Upper lobe of right lung (tissue), 1 donor: ENCODE data around the gene ZNF385C. TPM values are rescaled to one million over a fixed set of nuclear protein-coding genes. Genes with fewer than 3 reads are reported as not detected.

Experiments
- ATAC-seq: fragments of 200-7000 bp; cut with Tn5 transposase; one replicate; pipeline ENCODE4 v1.9.1; 2020; ENCODE audit warnings: mild to moderate bottlenecking, moderate library complexity
- DNase-seq: peaks from one replicate; pipeline ENCODE4 v3.0.0-alpha.2; 2020
- H3K27ac ChIP-seq: fragments of 200-600 bp; one replicate; pipeline ENCODE4 v1.8.0; 2022
- H3K27me3 ChIP-seq: fragments of 200-600 bp; one replicate; pipeline ENCODE4 v1.8.0; 2022; ENCODE audit warnings: mild to moderate bottlenecking
- H3K36me3 ChIP-seq: fragments of 200-600 bp; one replicate; pipeline ENCODE4 v1.8.0; 2022
- H3K4me1 ChIP-seq: fragments of 200-600 bp; one replicate; pipeline ENCODE4 v1.8.0; 2022
- H3K4me3 ChIP-seq: fragments of 200-600 bp; one replicate; pipeline ENCODE4 v1.8.0; 2022; ENCODE audit warnings: mild to moderate bottlenecking
- H3K9me3 ChIP-seq: fragments of 200-600 bp; one replicate; pipeline ENCODE4 v1.8.0; 2022
- intact Hi-C: fragments of 100-400 bp; cut with DNase I; formaldehyde crosslinking; loops from one replicate; pipeline ENCODE4 v1.11.0; 2022
- total RNA-seq: library from RNA; stranded (reverse); fragmentation: NEBNext Ultra II Directional; extraction: Animal tissue kit (Norgen Biotek cat#: 25700); gene quantifications from one replicate; pipeline ENCODE4 v1.2.1, GENCODE V29; 2021
- TF ChIP-seq, protein P1 (sequence below): fragments of 200-600 bp; IDR thresholded peaks from one replicate; pipeline ENCODE4 v1.8.0; 2022; ENCODE audit warnings: antibody characterized with exemption
- donor health status: DM: no; HTN: yes; CAD: no; lungs with severe emphysema.

ZNF385C gene
- total RNA-seq, 1 donor from 2014 or later: 0.78 TPM

DNA sequence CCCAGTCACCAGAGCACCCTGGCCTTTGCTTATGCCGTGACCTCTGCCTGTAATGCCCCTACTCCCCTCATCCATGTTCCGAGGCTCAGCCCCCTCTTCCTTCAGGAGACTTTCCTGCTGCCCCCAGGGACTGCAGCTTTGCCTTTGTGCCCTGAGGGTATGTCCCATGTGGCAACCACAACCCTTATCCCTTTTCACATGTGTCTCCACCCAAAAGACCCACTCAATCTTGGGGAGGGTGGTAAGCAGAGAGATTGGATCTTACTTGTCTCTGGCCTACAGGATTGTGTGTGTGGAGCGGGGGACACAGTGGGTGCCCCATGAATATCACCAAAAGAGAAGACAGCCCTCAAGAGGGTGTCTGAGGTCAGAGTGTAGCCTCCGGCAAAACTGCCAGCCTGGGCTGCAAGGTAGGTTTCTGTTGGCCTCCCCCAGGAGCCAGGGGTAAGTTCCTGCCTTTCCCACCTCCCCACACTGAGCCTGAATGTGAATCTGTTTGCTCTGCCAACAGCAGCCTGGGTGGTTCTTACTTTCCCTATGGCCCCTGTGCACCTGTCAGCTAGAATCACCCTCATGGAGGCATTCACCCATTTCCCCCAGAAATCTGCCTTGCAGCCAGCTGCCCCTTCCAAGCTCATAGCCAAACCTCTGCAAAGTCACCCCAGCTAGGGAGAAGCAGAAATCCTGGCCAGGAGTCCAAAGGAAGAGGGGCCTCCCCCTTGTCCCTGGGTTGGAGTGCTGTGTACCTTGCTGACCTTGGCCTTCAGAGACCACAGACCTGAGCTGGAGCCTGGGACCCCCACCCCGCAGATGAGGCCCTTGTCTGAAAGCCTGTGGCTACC, 36.4 kb downstream of the ZNF385C start:
- Histone ChIP-seq H3K4me3 (no peak overlapping the region), H3K9me3 (no peaks in the 10 kb centered on the region), H3K27ac (no peak overlapping the region), H3K27me3 (no peaks in the 10 kb centered on the region), H3K4me1 (no peaks in the 10 kb centered on the region), H3K36me3 (no peaks in the 10 kb centered on the region)
- intact Hi-C loops: no loop called here
- ATAC-seq (no peak), DNase-seq (no peak)
- TF ChIP-seq, protein P1, sequence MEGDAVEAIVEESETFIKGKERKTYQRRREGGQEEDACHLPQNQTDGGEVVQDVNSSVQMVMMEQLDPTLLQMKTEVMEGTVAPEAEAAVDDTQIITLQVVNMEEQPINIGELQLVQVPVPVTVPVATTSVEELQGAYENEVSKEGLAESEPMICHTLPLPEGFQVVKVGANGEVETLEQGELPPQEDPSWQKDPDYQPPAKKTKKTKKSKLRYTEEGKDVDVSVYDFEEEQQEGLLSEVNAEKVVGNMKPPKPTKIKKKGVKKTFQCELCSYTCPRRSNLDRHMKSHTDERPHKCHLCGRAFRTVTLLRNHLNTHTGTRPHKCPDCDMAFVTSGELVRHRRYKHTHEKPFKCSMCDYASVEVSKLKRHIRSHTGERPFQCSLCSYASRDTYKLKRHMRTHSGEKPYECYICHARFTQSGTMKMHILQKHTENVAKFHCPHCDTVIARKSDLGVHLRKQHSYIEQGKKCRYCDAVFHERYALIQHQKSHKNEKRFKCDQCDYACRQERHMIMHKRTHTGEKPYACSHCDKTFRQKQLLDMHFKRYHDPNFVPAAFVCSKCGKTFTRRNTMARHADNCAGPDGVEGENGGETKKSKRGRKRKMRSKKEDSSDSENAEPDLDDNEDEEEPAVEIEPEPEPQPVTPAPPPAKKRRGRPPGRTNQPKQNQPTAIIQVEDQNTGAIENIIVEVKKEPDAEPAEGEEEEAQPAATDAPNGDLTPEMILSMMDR: no peak

GRCh38 chr17:42060231-42060630, 38.0 kb downstream of the ZNF385C start:
- ATAC-seq (no peak), DNase-seq (no peak)
- TF ChIP-seq, protein P1: no peak
- intact Hi-C loops: no loop called here
- no peaks in the 10 kb centered on the region for H3K27me3 ChIP-seq
- no peaks in the 10 kb centered on the region for H3K36me3 ChIP-seq
- no peak overlapping the region for H3K4me3 ChIP-seq
- no peaks in the 10 kb centered on the region for H3K4me1 ChIP-seq
- no peak overlapping the region for H3K27ac ChIP-seq
- H3K9me3 ChIP-seq: no peaks in the 10 kb centered on the region

DNA sequence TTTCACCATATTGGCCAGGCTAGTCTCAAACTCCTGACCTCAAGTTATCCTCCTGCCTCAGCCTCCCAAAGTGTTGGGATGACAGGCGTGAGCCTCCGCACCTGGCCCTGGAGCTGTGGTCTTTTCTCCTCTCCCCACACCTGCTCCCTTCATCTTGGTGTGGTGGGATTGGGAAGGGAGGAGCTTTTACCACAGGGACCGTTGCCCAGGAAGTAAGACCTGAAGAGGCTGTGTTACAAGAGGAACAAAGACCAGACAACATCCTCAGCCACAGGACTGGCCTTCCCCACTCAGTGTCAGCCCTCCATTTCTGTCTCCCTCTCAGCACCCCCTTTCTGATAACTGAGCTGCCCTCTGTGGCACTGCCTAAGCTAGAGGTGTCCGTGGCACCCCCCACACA, 38.5 kb downstream of the ZNF385C start:
- Histone ChIP-seq H3K27me3 (no peaks in the 10 kb centered on the region), H3K36me3 (no peaks in the 10 kb centered on the region), H3K27ac (no peak overlapping the region), H3K4me1 (no peaks in the 10 kb centered on the region), H3K9me3 (no peaks in the 10 kb centered on the region), H3K4me3 (no peak overlapping the region)
- intact Hi-C loops: no loop called here
- no peak for DNase-seq
- no peak for ATAC-seq
- TF ChIP-seq, protein P1: no peak

- intact Hi-C loops: no loop called here
- TF ChIP-seq, protein P1: no peak
- H3K4me3 ChIP-seq: no peak overlapping the region
- DNase-seq (no peak), ATAC-seq (no peak)
- H3K27ac ChIP-seq: no peak overlapping the region
- no peaks in the 10 kb centered on the region for H3K4me1 ChIP-seq
- H3K9me3 ChIP-seq: no peaks in the 10 kb centered on the region
- peaks cover 6% of the 10 kb centered on the region for H3K27me3 ChIP-seq
- H3K36me3 ChIP-seq: no peaks in the 10 kb centered on the region
Observed at GRCh38 chr17:42058063-42058462, 40.2 kb downstream of the ZNF385C start.

GRCh38 chr17:42056635-42057034, 41.6 kb downstream of the ZNF385C start:
- intact Hi-C loops: no loop called here
- DNase-seq: no peak
- Histone ChIP-seq H3K27ac (no peak overlapping the region), H3K36me3 (no peaks in the 10 kb centered on the region), H3K27me3 (peaks cover 9% of the 10 kb centered on the region), H3K9me3 (no peaks in the 10 kb centered on the region), H3K4me3 (no peak overlapping the region), H3K4me1 (no peaks in the 10 kb centered on the region)
- ATAC-seq: no peak
- TF ChIP-seq, protein P1: no peak
